Activated T-cell treated with anti-CD3 and anti-CD28 coated beads for 1 hour (primary cell): ENCODE data around the gene SLC6A20.

Experiments used
- DNase-seq: peaks from one replicate; pipeline ENCODE4 v3.0.0-alpha.2; 2020; ENCODE audit warnings: low read depth

The SLC6A20 gene

GRCh38 chr3:45802146-45802545 lies 5.8 kb upstream of the SLC6A20 start:
- DNase-seq: no peak

- no peak for DNase-seq
These were observed 4.3 kb upstream of the SLC6A20 start for GRCh38 chr3:45800611-45801010.

GRCh38 chr3:45799586-45799985 lies 3.2 kb upstream of the SLC6A20 start:
- DNase-seq: no peak

DNA sequence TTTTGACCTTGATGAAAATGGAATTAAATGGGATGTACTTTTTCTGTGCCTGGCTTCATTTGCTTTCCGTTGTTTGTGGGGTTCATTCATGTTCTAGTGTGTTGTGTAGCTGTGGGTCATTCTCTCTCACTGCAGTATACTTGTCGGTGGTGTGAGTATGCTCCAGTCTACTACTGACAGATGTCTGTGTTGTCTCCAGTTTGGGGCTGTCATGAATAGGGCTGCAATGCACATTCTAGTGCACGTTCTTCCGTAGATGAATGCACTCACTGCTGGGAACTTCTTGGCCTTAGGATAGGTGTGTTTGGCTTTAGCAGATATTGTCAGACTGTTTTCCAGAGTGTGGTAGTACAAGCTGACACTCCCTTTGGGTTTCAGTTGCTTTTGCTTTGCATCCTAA lies 1.7 kb upstream of the SLC6A20 start:
- DNase-seq: no peak

GRCh38 chr3:45796902-45797637 lies 734 bp upstream of the SLC6A20 start:
- DNase-seq: no peak

DNA sequence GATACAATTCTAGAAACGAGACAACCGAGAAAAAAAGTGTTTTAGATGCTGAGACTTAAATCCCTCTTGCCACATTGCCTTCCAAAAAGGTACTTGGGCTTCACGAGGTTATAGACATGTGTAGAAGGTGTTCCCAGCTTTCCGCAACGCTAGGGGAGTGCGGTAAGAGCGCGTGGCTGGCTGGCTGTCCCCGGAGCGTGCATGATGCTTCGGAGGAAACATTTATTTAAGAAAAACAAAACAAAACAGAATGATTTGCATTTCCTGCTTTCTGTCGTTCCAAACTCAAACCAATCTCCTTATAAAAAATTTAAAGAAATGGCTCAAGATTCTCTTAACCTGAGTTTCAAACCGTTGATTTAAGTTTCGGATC lies 841 bp downstream of the SLC6A20 start:
- no peak for DNase-seq

- no peak for DNase-seq
These were observed 1.7 kb downstream of the SLC6A20 start for GRCh38 chr3:45794660-45795059.

- DNase-seq: no peak
These were observed 2.2 kb downstream of the SLC6A20 start for GRCh38 chr3:45794177-45794560.

- DNase-seq: no peak
These were observed 2.7 kb downstream of the SLC6A20 start for GRCh38 chr3:45793482-45794176.

GRCh38 chr3:45792516-45793172 lies 3.7 kb downstream of the SLC6A20 start:
- no peak for DNase-seq

GRCh38 chr3:45792036-45792435 lies 4.3 kb downstream of the SLC6A20 start:
- DNase-seq: no peak

GRCh38 chr3:45790596-45790995 lies 5.7 kb downstream of the SLC6A20 start:
- no peak for DNase-seq

GRCh38 chr3:45789235-45789812 lies 7.0 kb downstream of the SLC6A20 start:
- no peak for DNase-seq

DNA sequence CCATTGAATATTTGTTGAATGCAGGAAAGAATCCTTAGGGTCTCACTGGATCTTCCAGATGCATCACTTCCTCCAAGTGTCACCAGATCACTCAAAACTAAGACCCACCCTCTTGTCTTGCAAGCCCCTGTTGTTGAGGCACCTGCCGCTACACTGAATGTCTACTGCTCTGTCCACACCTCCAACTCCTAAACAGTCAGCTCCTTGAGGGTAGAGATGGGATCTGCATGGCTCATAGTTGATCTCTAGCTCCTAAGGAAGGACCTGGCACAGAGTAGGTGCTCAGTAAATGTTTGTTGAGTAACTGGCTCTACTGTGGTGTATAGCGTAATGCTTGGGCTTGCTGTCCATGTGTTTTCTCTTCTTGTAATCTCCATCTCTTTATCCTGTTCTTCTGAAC lies 8.8 kb downstream of the SLC6A20 start:
- DNase-seq: no peak

DNA sequence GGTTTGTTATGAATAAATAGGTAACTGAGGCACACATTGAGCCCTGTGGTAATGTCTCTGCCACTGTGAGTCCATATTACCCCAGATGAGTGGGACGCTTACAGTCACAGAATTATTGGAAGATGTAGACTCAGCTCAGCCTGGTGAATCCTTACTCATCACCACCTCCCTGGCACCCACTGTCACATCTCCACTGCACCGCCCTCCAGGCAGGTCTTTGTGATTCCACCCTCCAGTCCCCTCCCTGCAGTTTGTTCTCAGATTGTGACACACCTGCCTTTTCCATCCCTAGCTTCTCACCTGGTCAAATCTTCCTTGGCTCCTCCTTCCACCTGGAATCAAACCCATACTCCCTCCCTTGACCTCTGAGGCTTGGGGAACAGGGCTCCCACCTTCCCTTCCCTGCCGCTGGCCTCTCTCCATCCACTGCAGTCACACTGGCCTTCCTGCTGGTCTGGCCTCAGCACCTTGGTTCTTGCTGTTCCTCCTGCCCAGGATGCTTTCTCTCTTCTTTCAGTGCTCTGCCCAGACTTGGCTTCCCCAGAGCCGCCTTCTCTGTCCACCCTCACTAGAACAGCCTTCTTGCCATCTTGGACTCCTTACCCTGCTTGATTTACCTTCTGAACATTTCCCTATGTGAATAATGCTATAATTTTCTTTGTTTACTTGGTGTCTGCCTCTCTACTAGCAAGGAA lies 9.4 kb downstream of the SLC6A20 start:
- DNase-seq: no peak

DNA sequence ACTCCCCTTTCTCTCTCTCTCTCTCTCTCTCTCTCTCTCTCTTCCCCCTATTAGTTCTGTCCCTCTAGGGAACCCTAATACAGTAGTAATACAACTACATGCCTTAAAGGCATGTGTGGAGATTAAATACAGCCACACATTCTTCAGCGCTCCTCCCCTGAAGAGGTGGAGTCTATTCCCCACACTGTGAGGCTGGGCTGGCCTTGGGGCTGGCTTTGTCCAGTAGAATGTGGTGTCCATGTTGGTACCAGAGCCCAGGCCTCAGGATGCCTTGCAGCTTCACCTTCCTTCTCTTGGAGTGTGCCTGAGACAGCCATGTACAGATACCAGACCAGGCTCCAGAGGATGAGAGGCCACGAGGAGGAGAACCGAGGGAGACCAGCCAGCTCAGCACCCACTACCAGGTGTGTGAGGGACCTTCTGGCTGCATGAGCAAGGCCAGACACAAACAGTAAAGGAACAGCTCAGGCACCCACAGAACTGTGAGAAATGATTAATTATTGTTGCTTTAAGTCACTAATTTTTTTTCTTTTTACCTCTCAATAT lies 10.7 kb downstream of the SLC6A20 start:
- DNase-seq: no peak

- DNase-seq: no peak
These were observed 12.7 kb downstream of the SLC6A20 start for GRCh38 chr3:45783667-45784066.

- no peak for DNase-seq
These were observed 14.0 kb downstream of the SLC6A20 start for GRCh38 chr3:45782381-45782780.

DNA sequence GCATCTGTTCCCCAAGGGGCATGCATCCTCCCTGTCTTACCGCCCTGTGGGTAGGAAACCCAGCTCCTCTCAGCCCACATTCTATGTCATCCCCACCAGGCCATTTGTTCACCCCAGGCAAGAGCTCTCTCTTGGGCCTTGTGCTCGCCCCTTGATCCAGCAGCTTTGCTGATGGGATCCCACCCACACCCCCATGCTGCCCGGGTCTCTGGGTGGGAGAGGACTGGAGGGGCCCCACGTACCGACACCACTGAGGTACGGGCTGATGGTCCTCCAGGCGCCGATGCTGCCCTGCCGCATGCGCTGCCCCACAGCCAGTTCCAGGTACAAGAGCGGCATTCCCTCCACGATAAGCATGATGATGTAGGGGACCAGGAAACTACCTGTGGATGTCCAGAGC lies 14.5 kb downstream of the SLC6A20 start:
- no peak for DNase-seq

DNA sequence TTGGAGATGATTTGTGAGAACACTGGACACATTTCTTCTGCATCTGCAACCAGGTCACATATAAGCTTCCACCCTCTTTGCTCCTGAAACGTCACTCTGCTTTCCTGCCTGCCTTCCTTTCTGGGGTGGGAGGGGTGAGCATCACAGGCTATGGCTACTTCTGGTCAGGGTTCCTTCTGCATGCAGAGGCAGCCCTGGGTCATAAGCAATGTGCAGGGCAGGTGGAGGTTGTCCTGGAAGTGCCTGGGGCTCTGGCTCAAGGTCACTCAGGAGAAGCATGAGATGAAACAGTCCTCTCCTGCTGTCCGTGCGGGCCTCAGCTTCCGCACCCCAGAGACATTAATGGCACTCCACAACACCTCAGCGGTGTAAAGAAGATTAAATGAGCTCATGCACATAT lies 15.1 kb downstream of the SLC6A20 start:
- no peak for DNase-seq

DNA sequence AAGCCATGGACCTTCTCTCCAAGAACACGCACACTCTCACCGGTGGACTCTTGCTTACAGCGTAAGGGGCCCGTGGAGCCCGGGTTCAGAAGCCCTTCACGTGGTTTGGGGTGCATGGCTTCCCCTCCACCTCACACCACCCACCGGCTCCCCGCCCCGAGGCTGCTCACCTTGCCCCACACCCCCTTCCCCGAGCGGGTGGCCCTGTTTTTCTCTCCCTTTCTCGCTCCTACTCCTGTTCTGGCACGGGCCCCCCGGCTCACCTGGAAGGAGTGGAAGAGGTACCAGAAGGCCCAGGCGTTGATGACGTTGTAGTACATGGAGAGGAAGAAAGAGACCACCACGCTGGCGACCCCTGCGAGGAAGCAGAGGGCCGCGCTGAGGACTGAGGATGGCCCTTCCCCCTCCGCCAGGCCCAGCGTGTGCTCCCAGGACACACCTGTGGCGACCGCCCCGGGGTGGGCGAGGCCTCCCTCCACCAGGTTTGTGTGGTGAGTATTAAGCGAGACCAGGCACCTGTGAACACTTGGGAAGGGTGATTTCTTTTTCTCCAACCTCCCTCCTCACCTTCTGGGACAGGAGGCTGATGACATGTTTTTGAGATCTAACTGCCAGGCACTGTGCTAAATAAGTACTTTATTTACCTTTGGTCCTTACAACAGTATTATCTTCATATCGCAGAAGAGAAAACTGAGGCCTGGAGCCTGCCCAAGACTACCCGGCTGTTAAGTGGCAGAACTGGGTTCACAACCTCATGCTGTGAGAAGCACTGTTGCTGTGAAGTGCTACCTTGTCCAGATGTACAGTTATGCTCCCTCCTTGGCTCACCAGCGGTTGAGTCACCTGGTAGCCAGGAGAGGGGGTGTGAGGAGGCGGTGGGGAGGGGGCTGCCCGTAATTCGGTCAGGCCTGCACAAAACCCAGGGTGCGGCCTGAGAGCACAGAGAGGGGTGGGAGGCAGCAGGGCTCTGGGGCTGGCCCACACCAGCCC lies 16.3 kb downstream of the SLC6A20 start:
- DNase-seq: no peak
